NCI-H460 (cell line): ENCODE data around the gene ABCA4. TPM values are rescaled to one million over a fixed set of nuclear protein-coding genes. Genes with fewer than 3 reads are reported as not detected.
"Not testable (repeated sequence)": the region's sequence is repeated elsewhere in the genome, so short reads cannot be mapped to it uniquely, and the experiment has no call there.

ENCODE experiments used
- DNase-seq: peaks from one replicate; pipeline ENCODE4 v3.0.0-alpha.2; 2016; ENCODE audit warnings: low read depth; ENCODE audit errors: extremely low read depth
- total RNA-seq: library from RNA; depleted of rRNA; stranded (reverse); fragments of >200 nt; shearing (Covaris generic); gene quantifications from 2 replicates; pipeline ENCODE4 v1.2.3, GENCODE V29; 2014

Gene ABCA4
- total RNA-seq, 1 experiment from 2014 or later: not detected

- no peak for DNase-seq
These were observed 109.0 kb downstream of the ABCA4 start for GRCh38 chr1:94011709-94012595.

DNA sequence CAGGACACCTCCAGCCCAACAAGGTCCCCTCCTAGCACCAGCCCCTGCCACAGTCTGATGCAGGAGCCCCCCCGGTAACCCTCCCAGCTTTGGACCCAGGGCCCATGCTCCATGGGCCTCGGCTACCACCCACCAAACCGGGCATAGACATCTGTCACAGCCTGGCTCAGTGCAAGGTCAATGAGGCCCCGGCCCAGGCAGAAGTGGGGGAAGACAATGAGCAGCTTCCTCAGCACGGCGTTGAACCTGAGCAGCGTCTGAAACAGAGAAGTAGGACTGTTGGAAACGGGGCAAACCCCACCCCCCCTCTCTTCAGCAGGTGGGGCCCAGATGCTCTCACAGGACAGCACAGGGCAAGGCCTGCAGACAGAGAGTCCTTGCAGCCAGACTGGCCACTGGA is 109.8 kb downstream of the ABCA4 start:
- no peak for DNase-seq

GRCh38 chr1:94009304-94009703 is 111.6 kb downstream of the ABCA4 start:
- no peak for DNase-seq

DNA sequence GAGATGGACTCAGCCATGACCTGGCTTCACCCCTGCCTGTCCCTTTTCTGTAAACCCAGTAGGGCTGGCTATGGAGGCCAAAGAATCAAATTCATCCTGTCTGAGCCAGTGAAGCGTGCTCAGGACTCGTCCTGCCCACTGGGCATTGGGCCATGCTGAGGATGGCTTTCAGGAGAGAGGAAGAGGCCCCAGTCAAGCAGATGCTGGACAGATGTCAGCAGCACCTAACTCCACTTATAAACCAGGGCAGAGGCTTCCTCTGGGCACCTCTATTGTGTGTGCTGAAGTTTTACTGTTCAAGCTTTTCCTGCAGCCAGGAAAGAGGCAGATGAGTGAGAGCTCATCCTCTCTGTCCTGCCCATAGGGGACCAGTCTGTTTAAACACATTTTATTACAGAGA is 114.3 kb downstream of the ABCA4 start:
- DNase-seq: no peak

DNA sequence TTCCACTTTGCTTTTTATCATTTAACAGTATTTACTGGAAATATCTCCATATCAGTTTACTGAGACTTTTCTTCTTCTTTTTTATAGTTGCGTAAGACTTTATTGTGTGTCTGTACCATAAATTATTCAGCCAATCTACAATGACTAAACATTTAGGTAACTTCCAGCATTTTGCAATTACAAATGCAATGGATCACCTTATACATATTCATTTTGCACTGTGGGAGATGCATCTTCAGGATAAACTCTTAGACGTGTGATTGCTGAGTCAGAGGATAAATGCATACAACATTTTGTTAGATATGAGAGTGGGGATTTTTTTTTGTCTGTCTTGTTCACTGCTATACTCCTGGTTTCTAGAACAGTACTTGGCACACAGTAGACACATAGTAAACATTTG is 116.0 kb downstream of the ABCA4 start:
- DNase-seq: no peak

GRCh38 chr1:94002046-94002787 is 118.7 kb downstream of the ABCA4 start:
- no peak for DNase-seq

GRCh38 chr1:94001397-94002045 is 119.4 kb downstream of the ABCA4 start:
- DNase-seq: no peak

GRCh38 chr1:94000510-94001282 is 120.3 kb downstream of the ABCA4 start:
- DNase-seq: no peak

- DNase-seq: no peak
These were observed 121.0 kb downstream of the ABCA4 start for GRCh38 chr1:93999840-94000415.

DNA sequence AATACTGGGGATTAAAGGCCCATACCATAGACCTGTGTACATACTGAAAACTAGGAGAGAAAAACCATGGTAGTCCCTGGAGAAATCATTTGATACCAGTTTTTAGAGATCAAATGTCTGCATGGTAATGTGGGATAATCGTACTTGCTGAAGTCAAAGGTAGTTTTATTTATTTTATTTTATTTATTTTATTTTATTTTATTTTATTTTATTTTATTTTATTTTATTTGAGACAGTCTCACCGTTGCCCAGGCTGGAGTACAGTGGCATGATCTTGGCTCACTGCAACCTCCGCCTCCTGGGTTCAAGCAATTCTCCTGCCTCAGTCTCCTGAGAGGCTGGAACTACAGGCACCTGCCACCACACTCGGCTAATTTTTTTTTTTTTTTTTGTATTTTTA is 122.4 kb downstream of the ABCA4 start:
- not testable (repeated sequence) for DNase-seq

- DNase-seq: no peak
These were observed 123.2 kb downstream of the ABCA4 start for GRCh38 chr1:93997756-93998155.

DNA sequence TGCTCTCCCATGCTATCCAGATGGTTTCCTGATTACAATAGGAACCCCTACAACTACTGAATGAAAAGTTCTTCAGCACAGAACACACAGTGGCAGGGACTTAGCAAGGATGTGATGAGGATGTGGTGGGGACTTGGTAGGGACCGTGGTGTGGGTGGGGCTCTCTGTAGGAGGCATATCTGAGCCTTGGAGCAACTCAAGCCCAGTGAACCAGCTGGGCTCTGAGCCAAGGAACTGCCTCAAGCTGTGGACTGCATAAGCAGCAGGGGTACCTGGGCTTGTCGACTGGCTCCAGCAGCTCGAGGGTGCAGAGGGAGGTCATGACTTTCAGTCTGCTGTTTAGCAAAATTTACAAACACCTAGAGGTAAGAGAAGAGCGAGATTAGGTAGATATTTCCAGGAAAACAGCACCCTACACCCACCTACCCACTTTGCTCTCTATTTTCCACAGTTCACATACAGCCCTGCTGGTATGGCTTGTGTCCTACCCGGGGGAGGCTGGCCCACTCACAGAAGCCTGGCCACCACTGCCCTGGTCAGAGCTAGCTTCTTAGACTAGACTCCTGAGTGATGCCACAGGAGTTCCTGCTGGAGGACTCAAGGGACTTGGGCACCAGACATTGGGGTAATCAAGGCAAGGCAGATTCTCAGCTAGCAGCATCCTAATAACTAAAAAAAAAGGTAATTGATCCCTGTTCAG is 125.0 kb downstream of the ABCA4 start:
- no peak for DNase-seq

DNA sequence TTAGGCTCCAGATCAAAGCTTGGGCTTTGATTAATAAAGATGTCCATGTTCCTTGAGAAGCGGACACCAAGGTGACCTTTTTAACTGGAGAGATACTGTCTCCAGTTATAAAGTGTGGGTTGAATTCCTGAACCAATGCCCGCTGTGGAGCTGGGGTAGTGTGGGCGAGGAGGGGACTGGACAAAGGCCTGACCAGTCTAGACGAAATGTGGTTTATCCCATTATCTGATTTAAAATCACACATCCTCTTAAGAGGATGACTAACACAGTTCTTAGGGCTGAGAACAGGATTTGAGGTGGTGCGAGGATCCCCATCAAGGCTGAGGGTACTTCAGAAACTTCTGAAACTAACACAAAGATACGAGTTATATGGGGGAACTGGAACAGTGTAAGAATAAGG is 127.2 kb downstream of the ABCA4 start:
- no peak for DNase-seq

- DNase-seq: no peak
These were observed 128.0 kb downstream of the ABCA4 start for GRCh38 chr1:93992954-93993353.

DNA sequence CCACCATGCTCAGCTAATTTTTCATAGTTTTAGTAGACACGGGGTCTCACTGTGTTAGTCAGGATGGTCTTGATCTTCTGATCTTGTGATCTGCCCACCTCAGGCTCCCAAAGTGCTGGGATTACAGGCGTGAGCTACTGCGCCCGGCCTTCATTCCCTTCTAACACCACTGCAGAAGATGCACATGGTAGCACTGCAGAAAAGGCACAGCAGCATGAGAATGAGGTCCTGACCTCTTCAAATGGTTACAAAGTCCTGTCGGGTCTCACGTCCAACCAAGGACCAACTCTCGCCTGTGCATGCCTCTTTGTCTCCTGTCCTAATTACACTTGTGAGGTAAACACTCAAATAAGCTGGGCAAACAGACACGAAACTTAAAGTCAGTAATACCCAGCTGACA is 128.8 kb downstream of the ABCA4 start:
- no peak for DNase-seq

- DNase-seq: no peak
These were observed 129.7 kb downstream of the ABCA4 start for GRCh38 chr1:93991271-93991670.

GRCh38 chr1:93990477-93990876 is 130.5 kb downstream of the ABCA4 start:
- not testable (repeated sequence) for DNase-seq

DNA sequence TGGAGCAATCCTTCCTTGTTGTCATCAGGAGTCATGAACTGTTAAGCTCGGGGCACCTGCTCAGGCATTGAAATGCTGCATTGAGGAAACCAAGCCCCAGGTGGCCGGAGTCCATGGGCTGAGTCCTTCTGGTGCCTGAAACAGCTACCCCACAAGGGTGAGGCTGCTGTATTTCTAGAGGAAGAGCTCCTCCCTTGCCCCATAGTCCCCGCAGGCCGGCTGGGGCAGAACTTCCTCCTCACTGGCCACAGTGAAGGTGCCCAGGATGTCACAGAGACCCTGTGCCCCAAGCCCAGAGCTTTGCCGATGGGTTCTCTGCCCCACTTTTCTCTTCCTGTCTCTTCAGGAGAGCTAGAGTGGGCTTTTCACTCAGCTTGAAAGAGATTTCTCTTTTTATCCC is 130.9 kb downstream of the ABCA4 start:
- no peak for DNase-seq

- no peak for DNase-seq
These were observed 131.3 kb downstream of the ABCA4 start for GRCh38 chr1:93989601-93990000.
